GM13976 (cell line): ENCODE measurements around the gene NUDT4.

Source experiments
- DNase-seq: peaks from one replicate; pipeline ENCODE4 v3.0.0; 2012; ENCODE audit warnings: low spot score
- CTCF ChIP-seq: IDR thresholded peaks from 2 replicates; pipeline ENCODE4 v1.5.1; 2012; ENCODE audit warnings: borderline replicate concordance, mild to moderate bottlenecking; ENCODE audit not compliant: insufficient read depth; ENCODE audit errors: extremely low read depth, missing control alignments, control extremely low read depth
- in situ Hi-C: fragments of 300-500 bp; cut with MboI; formaldehyde crosslinking; loops from one replicate; pipeline ENCODE4 v1.12.0; 2022; ENCODE audit warnings: low sequenced_read_pairs, mixed read lengths, inconsistent platforms; ENCODE audit not compliant: unreplicated experiment

The NUDT4 gene

GRCh38 chr12:93377252-93378195, at the start of gene NUDT4:
TSS of gene NUDT4 (plus strand) at chr12:93377925. CDS start at chr12:93378323, 398 bp downstream.
- DNase-seq = peak; percentile 97
- in situ Hi-C loops = loop anchor here (25.0 kb wide), 1 partner anchor 240 kb away; no protein-coding TSS in a partner anchor
- TF ChIP-seq CTCF = no peak

- DNase-seq = no peak
- TF ChIP-seq CTCF = no peak
- in situ Hi-C loops = no loop called here
Measured at GRCh38 chr12:93333054-93333453, 44.7 kb upstream of the NUDT4 start.

- no peak for DNase-seq
- in situ Hi-C loops = no loop called here
- TF ChIP-seq CTCF = no peak
Measured at GRCh38 chr12:93333828-93334227, 43.9 kb upstream of the NUDT4 start.

- no peak for DNase-seq
- no peak for TF ChIP-seq CTCF
- in situ Hi-C loops = no loop called here
Measured at GRCh38 chr12:93335603-93336162, 42.0 kb upstream of the NUDT4 start.

- no peak for TF ChIP-seq CTCF
- no peak for DNase-seq
- in situ Hi-C loops = no loop called here
Measured at GRCh38 chr12:93336291-93336741, 41.4 kb upstream of the NUDT4 start.

- no peak for DNase-seq
- in situ Hi-C loops = no loop called here
- no peak for TF ChIP-seq CTCF
Measured at GRCh38 chr12:93338598-93338997, 39.1 kb upstream of the NUDT4 start.
